DND-41 (cell line): ENCODE data around the gene P2RY8.

ENCODE experiments used
- EZH2 ChIP-seq: IDR thresholded peaks from 3 replicates; pipeline ENCODE4 v1.6.1; 2012; ENCODE audit warnings: borderline replicate concordance, low read depth, mild to moderate bottlenecking, moderate library complexity, low read length, inconsistent platforms; ENCODE audit not compliant: severe bottlenecking
- TF ChIP-seq, protein P1 (sequence below): IDR thresholded peaks from 2 replicates; pipeline ENCODE4 v1.5.1; 2012; ENCODE audit warnings: borderline replicate concordance, low read length, moderate library complexity, mild to moderate bottlenecking; ENCODE audit not compliant: poor library complexity, severe bottlenecking; ENCODE audit errors: extremely low read depth

- TF ChIP-seq, protein P1, sequence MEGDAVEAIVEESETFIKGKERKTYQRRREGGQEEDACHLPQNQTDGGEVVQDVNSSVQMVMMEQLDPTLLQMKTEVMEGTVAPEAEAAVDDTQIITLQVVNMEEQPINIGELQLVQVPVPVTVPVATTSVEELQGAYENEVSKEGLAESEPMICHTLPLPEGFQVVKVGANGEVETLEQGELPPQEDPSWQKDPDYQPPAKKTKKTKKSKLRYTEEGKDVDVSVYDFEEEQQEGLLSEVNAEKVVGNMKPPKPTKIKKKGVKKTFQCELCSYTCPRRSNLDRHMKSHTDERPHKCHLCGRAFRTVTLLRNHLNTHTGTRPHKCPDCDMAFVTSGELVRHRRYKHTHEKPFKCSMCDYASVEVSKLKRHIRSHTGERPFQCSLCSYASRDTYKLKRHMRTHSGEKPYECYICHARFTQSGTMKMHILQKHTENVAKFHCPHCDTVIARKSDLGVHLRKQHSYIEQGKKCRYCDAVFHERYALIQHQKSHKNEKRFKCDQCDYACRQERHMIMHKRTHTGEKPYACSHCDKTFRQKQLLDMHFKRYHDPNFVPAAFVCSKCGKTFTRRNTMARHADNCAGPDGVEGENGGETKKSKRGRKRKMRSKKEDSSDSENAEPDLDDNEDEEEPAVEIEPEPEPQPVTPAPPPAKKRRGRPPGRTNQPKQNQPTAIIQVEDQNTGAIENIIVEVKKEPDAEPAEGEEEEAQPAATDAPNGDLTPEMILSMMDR, result no peak
- no peak for TF ChIP-seq EZH2
Measured at GRCh38 chrX:1502241-1502640, 34.7 kb downstream of the P2RY8 start.
